Left forelimb (tissue), 1 donor: ENCODE data around the gene FCSK.
A peak's percentile ranks its signal among the peaks of the same experiment; 100 is the strongest.

Experiments
- DNase-seq: peaks from one replicate; pipeline ENCODE4 v3.0.0-alpha.2; 2018; ENCODE audit warnings: low spot score

FCSK gene

DNA sequence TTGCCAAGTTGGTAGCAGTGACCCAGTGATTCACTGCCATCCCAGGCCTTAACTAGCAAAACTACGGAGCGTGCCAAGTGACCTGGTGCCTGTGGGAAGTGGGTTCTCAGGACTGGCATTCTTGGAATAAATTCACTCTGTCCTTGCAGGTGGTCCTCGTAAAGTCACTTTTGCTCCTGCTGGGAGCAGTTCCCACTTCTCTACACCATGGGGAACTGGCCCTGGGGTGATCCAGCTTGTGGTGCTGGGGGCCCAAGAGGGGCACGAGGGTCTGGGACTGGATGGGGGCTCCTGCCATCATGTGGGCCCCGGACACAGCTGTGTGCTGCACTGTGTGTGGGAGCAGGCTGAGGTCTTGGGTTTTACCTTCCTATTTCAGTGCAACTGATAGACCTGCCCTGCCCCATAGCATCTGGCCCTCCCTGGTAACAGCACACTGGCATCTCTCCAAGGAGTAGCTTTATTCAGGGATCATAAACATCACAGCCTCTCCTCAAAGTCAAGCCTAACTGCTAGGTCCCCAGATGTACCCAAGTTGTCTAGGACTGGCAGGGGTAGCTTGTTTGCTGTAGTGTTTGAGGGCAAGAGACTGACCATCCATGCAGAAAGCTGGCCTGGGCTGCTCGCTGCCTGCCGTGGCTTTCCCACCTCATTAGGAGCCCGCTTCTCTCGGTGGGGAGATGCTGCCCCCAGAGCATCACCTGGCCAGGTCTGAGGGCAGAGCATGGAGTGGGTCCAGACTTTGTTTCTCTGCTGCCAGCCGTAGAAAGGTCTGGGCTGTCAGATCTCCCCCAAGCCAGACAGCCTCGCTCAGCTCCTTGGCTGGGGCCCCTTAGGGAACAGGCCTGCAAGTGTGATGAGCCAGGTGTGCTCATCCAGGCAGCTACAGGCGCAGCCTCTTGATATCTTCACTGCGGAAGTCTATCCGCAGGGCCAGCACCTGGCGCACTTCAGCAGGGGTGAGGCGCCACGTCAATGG, 26.0 kb downstream of the FCSK start:
- no peak for DNase-seq

- no peak for DNase-seq
Measured at GRCh38 chr16:70481929-70482536, 27.6 kb downstream of the FCSK start.

GRCh38 chr16:70482624-70483023, 28.2 kb downstream of the FCSK start:
- DNase-seq, result no peak

GRCh38 chr16:70483426-70483825, 29.0 kb downstream of the FCSK start:
- no peak for DNase-seq

- DNase-seq, result no peak
Measured at GRCh38 chr16:70484867-70485266, 30.5 kb downstream of the FCSK start.

GRCh38 chr16:70490261-70490660, 35.9 kb downstream of the FCSK start:
- no peak for DNase-seq

DNA sequence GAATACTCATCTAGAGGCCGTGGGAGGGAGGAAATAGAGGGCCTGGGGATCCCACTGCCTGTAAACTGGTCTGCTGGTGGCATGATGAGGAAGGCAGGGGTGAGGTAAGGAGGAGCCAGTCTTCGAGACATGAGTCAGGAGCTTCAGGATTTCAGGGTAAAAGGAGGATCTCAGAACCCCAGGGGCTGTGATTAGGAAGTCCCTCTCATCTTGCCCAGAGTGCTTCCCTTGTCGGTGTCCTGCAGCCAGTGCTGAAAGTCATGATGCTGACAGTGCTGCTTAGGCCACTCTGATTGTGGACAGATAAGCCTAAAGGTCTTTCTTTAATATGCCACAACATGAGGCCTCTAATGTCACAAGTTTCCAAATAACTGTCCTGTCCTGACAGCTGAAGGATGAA, 39.4 kb downstream of the FCSK start:
- DNase-seq, result no peak

- no peak for DNase-seq
Measured at GRCh38 chr16:70494202-70494770, 39.9 kb downstream of the FCSK start.

GRCh38 chr16:70494777-70495176, 40.4 kb downstream of the FCSK start:
- DNase-seq, result no peak

DNA sequence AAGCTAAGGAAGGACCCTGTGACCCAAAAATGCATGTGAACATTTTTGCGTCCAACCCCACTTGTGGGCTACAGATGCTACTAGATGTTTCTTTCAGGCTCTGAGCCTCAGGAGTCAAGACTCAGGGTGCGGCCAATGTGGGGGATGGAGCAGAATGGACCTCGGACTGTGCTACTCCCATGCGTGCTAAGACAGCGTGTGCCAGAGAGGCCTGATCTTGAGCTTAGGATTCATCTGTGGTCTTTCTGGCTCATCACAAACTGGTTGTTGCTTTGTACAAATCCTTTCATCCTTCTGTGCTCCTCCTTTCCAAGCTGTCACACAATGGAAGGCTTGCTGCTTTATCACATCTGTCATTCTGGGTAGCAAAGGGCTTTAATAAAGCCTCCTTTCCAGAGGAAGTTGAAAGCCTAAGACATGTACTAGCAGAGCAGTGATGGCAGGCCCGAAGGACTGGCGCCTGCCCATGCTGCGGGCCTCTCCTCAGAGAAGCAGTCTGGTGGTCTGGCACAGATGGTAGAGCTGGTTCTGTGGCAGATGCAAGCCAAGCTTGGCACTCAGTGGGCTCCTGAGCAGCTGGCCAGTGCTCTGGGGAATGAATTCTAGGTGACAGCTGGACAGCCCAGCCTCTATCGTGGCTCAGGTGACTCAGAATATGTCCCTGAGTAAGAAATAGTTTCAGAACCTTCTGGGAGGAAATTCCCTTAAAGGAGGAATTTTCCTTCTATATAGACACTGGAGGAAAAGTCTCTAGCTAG, 41.2 kb downstream of the FCSK start:
- no peak for DNase-seq

GRCh38 chr16:70496513-70496912, 42.1 kb downstream of the FCSK start:
- DNase-seq, result no peak

GRCh38 chr16:70508752-70509151, 54.4 kb downstream of the FCSK start:
- no peak for DNase-seq

GRCh38 chr16:70510216-70510615, 55.8 kb downstream of the FCSK start:
- DNase-seq, result no peak

DNA sequence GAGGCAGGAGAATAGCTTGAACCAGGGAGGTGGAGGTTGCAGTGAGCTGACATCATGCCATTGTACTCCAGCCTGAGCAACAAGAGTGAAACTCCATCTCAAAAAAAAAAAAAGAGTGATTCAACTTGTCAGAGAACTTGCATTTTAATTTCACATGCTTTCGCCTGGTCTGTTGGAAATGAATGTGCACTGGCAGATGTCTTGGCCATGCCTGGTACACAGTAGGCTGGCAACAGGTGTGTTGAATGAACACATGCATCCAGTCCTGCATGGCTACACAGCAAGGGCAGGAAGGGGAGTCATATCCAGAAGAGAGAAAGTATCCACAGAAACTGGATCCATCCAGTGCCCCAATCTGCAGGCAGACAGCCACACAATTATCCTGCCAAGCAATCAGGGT, 57.4 kb downstream of the FCSK start:
- no peak for DNase-seq

DNA sequence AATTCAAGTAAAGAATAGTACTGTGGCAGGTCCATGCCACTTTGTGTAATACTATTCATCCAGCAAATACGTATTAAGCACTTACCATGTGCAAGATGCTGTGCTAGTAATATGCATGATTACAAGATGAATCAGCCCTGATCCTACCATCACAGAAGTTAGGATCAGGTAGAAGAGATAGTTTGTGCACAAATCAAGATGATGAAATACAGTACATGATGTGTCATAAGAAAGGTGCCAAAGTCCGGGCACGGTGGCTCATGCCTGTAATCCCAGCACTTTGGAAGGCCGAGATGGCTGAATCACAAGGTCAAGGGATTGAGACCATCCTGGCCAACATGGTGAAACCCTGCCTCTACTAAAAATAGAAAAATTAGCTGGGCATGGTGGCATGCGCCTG, 58.1 kb downstream of the FCSK start:
- no peak for DNase-seq

- DNase-seq, result no peak
Measured at GRCh38 chr16:70520612-70521297, 66.4 kb downstream of the FCSK start.

- no peak for DNase-seq
Measured at GRCh38 chr16:70522216-70523075, 68.1 kb downstream of the FCSK start.

DNA sequence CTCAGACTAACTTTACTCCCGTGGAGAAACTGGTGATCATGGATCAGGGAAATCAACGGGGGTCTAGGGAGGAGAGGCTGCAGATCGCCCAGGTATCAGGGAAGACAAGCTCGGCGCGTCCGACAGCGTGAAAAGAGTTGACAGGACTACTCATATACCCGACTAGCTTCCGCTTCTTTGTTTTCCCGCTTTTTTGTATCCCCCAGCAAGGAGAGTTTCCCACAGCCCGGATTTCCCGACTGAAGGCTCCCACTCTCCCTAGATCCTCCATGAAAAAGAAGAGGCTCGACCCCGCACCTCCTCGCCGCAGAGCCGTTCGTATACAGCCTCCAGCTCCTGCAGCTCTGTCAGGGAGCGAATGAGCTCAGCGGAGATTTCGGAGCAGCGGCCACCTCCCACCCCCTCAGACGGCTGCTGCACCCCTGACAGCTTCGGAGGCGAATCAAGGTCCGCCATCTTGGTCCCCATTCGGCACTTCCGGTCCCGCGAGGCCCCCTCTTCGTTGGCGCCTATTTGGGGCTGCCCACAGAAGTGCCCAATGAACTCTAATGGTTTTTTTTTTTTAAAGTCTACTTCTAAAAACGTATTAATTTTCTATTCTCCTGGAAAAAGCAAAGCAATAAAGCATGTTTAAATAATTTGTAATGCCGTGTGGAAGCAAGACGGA, 68.8 kb downstream of the FCSK start, which contains the start of gene COG4:
TSS of gene COG4 (minus strand) at position 479 of the 667 bp plus-strand sequence. CDS start at position 468, 11 bp downstream.
- peak; percentile 93 for DNase-seq

GRCh38 chr16:70523743-70524398, 69.5 kb downstream of the FCSK start, which contains the start of gene SF3B3:
Gene SF3B3, plus strand, starts transcription at chr16:70523816. Its CDS starts 2,841 bp downstream, at chr16:70526657.
- peak; percentile 87 for DNase-seq
